ENCODE data around the gene HGS. TPM values are rescaled to one million over a fixed set of nuclear protein-coding genes. Genes with fewer than 3 reads are reported as not detected.

HGS gene
- total and polyA plus RNA-seq, 2 of the 13 experiments (the other 11 are each of a cell fraction or from before 2014, with no cell fraction given): 73.3 to 78.1 TPM

DNA sequence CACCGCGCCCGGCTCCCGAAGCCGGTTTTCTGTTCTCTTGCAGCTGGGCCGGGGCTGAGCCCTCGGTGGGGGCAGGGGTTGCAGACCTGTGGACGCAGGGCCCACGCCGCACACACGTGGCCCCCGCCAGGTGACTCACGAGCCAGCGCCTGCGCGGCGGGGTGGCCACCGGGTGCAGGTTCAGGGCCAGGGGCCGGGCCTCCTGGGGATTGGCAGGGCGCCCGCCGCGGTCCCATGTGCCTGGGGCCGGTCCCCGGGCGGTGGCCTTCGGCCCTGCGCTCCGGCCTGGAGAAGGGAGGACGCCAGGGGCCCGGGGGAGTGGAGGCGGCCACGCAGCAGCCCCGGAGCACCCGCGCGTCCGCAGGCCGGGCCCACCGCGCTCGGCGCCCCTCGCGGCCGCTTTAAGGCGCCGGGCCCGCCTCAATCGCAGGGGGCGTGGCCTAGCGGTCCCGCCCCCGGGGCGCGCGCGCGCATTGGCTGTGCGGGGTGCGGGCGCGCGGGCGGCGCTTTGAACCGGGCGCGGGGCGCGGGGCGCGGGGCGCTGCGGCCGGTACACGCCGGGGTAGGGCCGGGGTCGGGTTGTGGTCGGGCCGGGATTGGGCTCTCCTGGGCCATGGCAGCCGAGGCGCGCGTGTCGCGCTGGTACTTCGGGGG is 28.1 kb downstream of the HGS start, which contains the start of gene SLC25A10 (continued):
- TF ChIP-seq, protein P1, sequence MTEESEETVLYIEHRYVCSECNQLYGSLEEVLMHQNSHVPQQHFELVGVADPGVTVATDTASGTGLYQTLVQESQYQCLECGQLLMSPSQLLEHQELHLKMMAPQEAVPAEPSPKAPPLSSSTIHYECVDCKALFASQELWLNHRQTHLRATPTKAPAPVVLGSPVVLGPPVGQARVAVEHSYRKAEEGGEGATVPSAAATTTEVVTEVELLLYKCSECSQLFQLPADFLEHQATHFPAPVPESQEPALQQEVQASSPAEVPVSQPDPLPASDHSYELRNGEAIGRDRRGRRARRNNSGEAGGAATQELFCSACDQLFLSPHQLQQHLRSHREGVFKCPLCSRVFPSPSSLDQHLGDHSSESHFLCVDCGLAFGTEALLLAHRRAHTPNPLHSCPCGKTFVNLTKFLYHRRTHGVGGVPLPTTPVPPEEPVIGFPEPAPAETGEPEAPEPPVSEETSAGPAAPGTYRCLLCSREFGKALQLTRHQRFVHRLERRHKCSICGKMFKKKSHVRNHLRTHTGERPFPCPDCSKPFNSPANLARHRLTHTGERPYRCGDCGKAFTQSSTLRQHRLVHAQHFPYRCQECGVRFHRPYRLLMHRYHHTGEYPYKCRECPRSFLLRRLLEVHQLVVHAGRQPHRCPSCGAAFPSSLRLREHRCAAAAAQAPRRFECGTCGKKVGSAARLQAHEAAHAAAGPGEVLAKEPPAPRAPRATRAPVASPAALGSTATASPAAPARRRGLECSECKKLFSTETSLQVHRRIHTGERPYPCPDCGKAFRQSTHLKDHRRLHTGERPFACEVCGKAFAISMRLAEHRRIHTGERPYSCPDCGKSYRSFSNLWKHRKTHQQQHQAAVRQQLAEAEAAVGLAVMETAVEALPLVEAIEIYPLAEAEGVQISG (CRISPR knock-in tag; IDR thresholded peaks at IDR 0.05): peak; percentile 96
- TF ChIP-seq, protein P2, sequence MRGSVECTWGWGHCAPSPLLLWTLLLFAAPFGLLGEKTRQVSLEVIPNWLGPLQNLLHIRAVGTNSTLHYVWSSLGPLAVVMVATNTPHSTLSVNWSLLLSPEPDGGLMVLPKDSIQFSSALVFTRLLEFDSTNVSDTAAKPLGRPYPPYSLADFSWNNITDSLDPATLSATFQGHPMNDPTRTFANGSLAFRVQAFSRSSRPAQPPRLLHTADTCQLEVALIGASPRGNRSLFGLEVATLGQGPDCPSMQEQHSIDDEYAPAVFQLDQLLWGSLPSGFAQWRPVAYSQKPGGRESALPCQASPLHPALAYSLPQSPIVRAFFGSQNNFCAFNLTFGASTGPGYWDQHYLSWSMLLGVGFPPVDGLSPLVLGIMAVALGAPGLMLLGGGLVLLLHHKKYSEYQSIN (CRISPR knock-in tag; IDR thresholded peaks at IDR 0.05; ENCODE audit: borderline replicate concordance): peak; percentile 94; the same call in 1 of the 2 replicates
- TF ChIP-seq ZSCAN30 (CRISPR knock-in tag; IDR thresholded peaks at IDR 0.05): 0 out of 2 replicates have a peak, but pooled peaks have one; percentile 85
- peak; percentile 25 for TF ChIP-seq ASH2L (IDR thresholded peaks at IDR 0.05; ENCODE audit: insufficient read length, low read depth, low read length)
- 0 out of 2 replicates have a peak, but pooled peaks have one; percentile 63 for TF ChIP-seq MYNN (CRISPR knock-in tag; IDR thresholded peaks at IDR 0.05; ENCODE audit: low read depth)
- TF ChIP-seq PBX2 (CRISPR knock-in tag; IDR thresholded peaks at IDR 0.05): no peak
- TF ChIP-seq TSC22D2 (CRISPR knock-in tag; IDR thresholded peaks at IDR 0.05; ENCODE audit: borderline replicate concordance): peak; percentile 98
- TF ChIP-seq ZNF770 (CRISPR knock-in tag; IDR thresholded peaks at IDR 0.05): peak; percentile 80
- peak; percentile 73; the same call in 1 of the 2 replicates for TF ChIP-seq ONECUT2 (CRISPR knock-in tag; IDR thresholded peaks at IDR 0.05)
- peak; percentile 99 for TF ChIP-seq PRMT3 (CRISPR knock-in tag; IDR thresholded peaks at IDR 0.05; ENCODE audit: borderline replicate concordance, low read depth)
- TF ChIP-seq MTF2 (CRISPR knock-in tag; IDR thresholded peaks at IDR 0.05; ENCODE audit: borderline replicate concordance): peak; percentile 81; the same call in 1 of the 2 replicates
- TF ChIP-seq ZNF766 (CRISPR knock-in tag; IDR thresholded peaks at IDR 0.05; ENCODE audit: borderline replicate concordance): peak; percentile 99
- 0 out of 2 replicates have a peak, but pooled peaks have one; percentile 84 for TF ChIP-seq ZC3H4 (CRISPR knock-in tag; IDR thresholded peaks at IDR 0.05; ENCODE audit: borderline replicate concordance)
- TF ChIP-seq, protein P3, sequence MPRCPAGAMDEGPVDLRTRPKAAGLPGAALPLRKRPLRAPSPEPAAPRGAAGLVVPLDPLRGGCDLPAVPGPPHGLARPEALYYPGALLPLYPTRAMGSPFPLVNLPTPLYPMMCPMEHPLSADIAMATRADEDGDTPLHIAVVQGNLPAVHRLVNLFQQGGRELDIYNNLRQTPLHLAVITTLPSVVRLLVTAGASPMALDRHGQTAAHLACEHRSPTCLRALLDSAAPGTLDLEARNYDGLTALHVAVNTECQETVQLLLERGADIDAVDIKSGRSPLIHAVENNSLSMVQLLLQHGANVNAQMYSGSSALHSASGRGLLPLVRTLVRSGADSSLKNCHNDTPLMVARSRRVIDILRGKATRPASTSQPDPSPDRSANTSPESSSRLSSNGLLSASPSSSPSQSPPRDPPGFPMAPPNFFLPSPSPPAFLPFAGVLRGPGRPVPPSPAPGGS (CRISPR knock-in tag; IDR thresholded peaks at IDR 0.05): peak; percentile 99
- TF ChIP-seq TEAD2 (CRISPR knock-in tag; IDR thresholded peaks at IDR 0.05): peak; percentile 97
- no peak for TF ChIP-seq PAF1 (CRISPR knock-in tag; IDR thresholded peaks at IDR 0.05)
- TF ChIP-seq ZFP91 (CRISPR knock-in tag; IDR thresholded peaks at IDR 0.05; ENCODE audit: borderline replicate concordance): peak; percentile 98
